COLO668 (cell line): Measurements from ENCODE around the gene GNB5.

Experiments
- DNase-seq: peaks from one replicate; lab custom pipeline; 2025; ENCODE audit not compliant: unreplicated experiment; lab: John Stamatoyannopoulos, UW

GNB5 gene

DNA sequence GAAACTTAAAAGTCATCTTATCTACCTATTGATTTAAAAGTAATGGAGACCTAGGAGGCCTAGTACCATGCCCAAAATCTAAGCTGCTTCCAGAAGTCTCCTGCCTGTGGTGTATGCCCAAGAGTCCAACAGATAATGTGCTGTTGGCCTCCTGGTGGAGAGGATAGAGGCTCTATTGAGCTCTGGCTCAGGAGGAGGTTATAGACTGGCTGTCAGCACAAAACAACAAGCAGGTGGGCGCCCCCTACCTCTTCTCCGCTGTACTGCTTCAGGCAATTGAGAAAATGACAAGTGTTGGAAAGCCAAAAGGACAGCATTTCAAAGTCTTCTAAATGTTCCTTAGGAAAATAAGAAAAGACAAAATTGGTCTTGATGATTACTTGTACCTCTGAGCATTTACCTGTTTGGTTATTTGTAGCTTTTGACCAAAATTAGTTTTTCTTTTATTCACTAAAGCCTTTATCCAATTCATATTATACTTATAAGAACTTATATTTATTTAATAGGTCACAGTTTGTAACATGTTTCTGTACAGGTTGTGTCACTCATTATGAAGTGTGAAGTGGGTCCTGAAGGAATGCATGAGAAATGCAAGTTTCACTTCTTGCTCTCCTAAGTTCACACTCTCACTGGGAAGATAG is 17.2 kb upstream of the GNB5 start:
- peak; percentile 30 for DNase-seq

DNA sequence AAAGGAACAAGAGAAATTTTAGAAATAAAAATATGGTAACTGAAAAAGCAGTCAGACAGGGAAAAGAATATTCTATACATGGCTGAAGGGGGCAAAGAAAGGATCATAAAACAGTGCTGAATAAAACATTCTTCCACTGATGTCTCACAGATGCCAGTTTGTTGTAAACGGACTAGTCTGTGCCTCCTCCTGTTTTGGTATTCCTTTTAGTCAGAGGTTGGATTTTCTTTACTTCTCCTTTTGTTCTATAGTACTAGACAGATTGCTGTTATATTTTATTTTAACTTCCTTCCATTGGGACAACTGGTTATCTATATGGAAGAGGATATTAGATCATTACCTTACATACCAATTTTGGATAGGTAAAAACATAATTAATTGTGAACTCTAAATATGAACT is 16.0 kb upstream of the GNB5 start:
- no peak for DNase-seq

GRCh38 chr15:52206446-52206845 is 15.3 kb upstream of the GNB5 start:
- DNase-seq: no peak

DNA sequence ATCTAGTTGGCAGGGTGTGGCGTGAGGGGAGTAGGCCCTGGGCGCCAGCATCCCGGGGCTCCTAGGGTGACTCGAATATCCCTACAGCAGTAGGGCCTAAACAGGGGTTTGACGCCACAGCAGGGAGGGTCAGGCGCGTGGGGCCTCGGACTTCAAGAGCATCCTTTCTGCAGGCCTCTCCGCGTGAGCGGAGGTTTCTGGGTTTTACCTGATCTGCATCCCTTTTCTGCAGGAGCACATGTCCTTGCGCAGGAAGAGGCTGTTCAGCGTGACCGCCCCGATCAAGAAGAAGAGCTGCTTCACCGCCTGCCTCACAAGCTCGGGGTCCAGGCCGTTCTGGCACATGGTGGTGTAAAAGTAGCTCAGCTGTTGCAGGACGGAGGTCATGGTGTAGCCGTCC is 13.5 kb upstream of the GNB5 start:
- no peak for DNase-seq

DNA sequence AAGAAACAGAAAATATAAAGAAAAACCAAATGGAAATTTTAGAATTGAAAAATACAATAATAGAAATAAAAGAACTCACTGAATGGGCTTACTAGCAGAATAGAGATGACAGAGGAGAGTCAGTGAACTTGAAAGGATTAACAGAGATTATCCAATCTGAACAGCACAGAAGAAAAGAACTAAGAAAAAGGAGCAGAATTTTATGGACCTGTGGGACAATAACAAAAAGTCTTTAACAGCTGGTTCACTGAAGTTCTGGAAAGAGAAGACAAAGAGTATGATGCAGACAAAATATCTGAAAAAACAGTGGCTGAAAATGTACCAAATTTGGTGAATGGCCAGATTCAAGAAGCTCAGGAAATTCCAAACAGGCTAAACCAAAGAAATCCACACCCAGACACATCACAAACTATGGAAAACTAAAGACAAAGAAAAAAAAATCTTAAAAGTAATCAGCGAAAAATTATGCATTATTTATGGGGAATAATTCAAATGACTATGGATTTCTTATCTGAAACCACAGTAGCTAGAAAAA is 9.7 kb upstream of the GNB5 start:
- no peak for DNase-seq

DNA sequence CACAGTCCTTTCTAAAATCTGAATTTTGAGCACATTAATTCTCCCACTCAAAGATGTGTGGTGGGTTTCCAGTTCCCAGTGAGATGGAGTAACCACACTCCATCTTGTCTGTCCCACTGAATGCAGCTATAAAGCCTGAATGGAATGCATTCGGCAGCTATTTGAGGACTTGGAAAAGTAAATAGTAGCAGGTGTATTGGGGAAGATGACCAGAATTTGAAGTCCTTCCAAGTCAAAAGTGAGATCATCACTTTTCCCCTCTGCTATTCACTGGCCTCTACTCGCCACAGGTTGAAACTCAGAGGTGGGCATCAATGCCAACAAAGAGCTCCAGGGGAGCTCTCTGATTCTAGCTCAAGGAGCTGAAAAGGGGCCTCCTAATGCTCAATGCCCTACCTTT is 8.1 kb upstream of the GNB5 start:
- DNase-seq: no peak

DNA sequence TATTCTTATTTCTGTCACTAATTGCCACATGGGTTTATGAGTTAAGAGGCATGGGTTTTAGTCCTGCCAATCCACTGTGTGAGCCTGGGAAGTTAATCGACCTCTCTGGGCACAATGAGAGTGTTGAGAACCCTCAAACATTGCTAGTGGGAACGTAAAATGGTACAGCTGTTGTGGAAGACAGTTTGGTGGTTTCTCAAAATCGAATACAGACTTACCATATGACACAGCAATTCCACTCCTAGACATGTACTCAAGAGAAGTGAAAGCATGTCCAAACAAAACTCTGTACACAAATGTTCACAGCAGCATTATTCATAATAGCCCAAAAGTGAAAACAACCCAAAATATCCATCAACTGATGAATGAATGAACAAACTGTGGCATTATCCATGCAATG is 5.7 kb upstream of the GNB5 start:
- DNase-seq: no peak

DNA sequence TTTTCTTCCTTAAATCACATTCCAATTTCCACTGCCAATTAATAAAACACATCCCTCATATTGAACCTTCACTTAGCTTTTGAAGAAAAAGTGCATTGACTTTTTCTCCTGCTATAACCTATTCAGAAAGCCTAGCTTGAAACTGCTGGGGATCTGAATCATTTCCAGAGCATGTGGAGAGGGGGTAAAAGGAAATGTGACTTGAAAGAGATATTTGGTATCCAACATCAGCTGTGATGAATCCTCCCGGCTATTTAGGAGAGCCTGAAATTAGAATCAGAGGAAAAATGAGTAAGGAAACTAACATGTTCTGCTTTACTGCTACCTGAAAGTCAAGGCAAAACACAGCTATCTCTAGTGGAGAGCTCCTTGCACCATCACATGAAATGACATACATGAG is 2.6 kb upstream of the GNB5 start:
- DNase-seq: no peak

DNA sequence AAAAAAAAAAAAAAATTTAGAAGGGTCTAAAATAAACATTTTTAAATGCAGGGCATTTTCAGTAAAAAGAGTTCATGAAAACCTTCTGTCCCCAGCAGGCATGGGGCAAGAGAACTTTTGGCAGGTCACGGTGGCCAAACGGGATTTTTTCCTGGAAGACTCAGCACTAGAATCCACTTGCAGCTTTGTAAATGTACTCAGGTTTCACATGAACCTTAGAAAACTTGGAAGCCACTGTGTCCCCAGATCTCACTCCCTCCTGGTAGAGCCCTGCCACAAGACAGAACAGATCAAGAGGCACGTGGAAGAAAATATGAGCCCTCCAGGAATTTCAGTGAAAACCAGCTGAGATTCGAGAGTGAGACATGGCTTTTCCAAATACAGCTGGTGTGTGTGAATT is 2.1 kb upstream of the GNB5 start:
- DNase-seq: no peak

GRCh38 chr15:52186651-52187486 is 4.3 kb downstream of the GNB5 start:
- no peak for DNase-seq

DNA sequence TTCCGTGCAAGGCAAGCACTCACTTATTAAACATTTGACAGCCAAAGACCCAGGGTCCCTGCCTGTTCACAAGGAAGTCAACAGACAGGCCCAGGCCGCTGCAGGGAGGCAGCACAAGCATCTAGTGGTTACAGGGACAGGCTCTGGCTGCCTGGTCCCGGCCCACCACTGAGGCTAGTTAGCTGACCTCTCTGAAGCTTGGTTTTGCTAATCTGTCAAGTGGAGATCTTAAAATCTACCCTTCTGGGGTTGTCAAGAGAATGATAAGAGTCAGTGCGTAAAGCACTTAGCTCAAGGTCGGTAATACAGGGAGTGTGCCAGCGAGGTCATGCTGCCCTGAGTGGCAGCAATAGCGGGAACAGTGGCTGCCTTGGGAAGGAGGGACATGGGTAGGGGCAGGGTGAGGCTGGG is 6.0 kb downstream of the GNB5 start:
- no peak for DNase-seq

- no peak for DNase-seq
Observed at GRCh38 chr15:52184721-52185120, 6.5 kb downstream of the GNB5 start.

- peak; percentile 14 for DNase-seq
Observed at GRCh38 chr15:52183562-52184173, 7.5 kb downstream of the GNB5 start.

GRCh38 chr15:52181938-52182780 is 9.0 kb downstream of the GNB5 start:
- no peak for DNase-seq

GRCh38 chr15:52180851-52181450 is 10.2 kb downstream of the GNB5 start:
- DNase-seq: no peak

DNA sequence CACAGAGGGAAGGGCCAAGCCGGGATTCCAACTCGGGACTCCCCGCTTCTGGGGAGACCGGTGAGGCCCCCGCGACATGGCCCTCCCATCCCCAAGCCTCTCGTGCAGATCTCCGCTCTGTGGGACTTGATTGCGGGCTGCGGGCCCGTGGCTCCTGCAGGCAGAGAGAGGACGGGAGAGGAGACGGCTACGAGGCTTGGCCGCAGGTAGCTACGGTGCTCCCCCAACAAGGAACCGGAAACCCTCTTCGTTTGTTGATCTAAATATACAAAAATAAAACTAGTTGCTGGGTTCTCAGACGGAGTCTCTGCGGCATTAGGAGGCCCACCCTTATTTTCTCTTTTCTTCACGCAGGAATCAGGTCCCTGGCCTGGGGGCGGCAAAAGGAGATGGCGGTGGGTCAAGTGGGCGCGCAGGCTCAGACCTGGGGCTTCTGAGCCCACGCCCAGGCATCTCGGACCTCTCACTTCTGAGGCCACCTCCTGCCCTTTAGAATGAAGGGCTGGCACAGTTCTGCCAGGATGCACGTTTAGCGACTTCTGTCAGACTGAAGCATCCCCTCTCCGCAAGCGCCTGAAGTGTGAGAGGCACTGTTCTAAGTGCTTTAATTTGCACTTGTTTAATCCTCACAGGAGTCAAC is 10.9 kb downstream of the GNB5 start:
- DNase-seq: peak; percentile 48

DNA sequence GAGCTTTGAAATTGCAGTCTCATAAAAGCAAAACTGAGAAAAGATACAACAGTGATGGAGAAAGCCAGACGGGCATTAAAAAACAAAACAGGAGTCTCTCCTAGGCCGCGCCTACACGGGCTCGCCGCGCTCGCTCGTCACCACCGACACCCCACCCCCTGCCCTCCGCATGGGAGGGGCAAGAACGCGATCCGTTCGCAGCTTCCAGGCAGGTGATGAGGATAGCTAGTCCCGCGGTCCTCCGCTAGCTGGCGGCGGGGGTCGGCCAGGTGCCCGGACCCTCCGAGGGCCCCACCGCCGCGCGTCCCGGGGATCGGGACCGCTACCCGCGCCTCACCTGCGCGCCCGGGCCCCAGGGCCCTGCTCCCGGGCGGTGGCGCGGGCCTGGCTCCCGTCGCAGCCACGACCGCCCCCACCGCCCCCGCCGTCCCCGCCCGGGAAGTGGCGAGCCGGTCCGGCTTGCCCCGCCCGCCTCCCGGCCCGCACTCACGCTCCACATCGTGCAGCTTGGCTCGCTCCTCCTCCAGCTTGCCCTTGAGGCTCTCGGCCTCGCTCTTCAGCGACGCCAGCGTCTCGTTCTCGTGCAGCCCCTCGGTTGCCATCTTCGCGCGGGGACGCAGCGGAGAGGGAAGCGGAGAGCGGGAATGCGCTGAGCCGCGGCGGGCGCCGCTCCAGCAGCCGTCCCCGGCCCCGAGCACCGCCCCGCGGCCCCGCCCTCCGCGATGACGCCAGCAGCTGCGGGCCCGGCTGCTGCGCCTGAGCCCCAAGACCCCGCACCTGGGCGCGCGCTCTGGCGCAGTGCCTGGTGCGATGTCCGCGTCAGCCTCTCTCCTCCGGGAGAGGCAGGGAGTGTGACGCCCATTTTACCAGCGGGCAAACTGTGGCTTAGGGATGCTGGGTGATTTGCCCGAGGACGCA is 11.7 kb downstream of the GNB5 start:
- DNase-seq: peak; percentile 88

GRCh38 chr15:52178765-52179164 is 12.4 kb downstream of the GNB5 start:
- DNase-seq: no peak

GRCh38 chr15:52172869-52173268 is 18.3 kb downstream of the GNB5 start:
- DNase-seq: no peak
